ENCODE results near the gene GDPGP1.
A peak's percentile ranks its signal among the peaks of the same experiment; 100 is the strongest.
"Not testable (repeated sequence)": the region's sequence is repeated elsewhere in the genome, so short reads cannot be mapped to it uniquely, and the experiment has no call there.

The GDPGP1 gene

GRCh38 chr15:90227336-90227735 is 6.7 kb upstream of the GDPGP1 start:
- DNase-seq = no peak

- DNase-seq = no peak
Observed at GRCh38 chr15:90227816-90228772, 5.9 kb upstream of the GDPGP1 start.

- no peak for DNase-seq
Observed at GRCh38 chr15:90228960-90229359, 5.0 kb upstream of the GDPGP1 start.

- DNase-seq = no peak
Observed at GRCh38 chr15:90230071-90230494, 3.9 kb upstream of the GDPGP1 start.

GRCh38 chr15:90230610-90231009 is 3.4 kb upstream of the GDPGP1 start:
- DNase-seq = no peak

GRCh38 chr15:90231028-90232017 is 2.7 kb upstream of the GDPGP1 start:
- no peak for DNase-seq

- no peak for DNase-seq
Observed at GRCh38 chr15:90232196-90232595, 1.8 kb upstream of the GDPGP1 start.

GRCh38 chr15:90232941-90233386 is 1.0 kb upstream of the GDPGP1 start:
- DNase-seq = no peak

GRCh38 chr15:90233387-90234095 is 468 bp upstream of the GDPGP1 start, which contains the start of gene CIB1:
Gene CIB1 (minus strand): TSS chr15:90233941. CDS start chr15:90233885, 56 bp downstream.
- peak; percentile 97 for DNase-seq

- DNase-seq = no peak
Observed at GRCh38 chr15:90239371-90239770, 5.4 kb downstream of the GDPGP1 start.

- no peak for DNase-seq
Observed at GRCh38 chr15:90240856-90241255, 6.8 kb downstream of the GDPGP1 start.

- peak; percentile 0 for DNase-seq
Observed at GRCh38 chr15:90241343-90242192, 7.6 kb downstream of the GDPGP1 start.

- DNase-seq = no peak
Observed at GRCh38 chr15:90243943-90244639, 10.1 kb downstream of the GDPGP1 start.

- DNase-seq = no peak
Observed at GRCh38 chr15:90248789-90249202, 14.8 kb downstream of the GDPGP1 start.

- peak; percentile 85 for DNase-seq
Observed at GRCh38 chr15:90249203-90249863, 15.3 kb downstream of the GDPGP1 start, which contains the start of gene TTLL13. Gene TTLL13 (plus strand): TSS chr15:90249556. CDS start chr15:90250631, 1,075 bp downstream.

- no peak for DNase-seq
Observed at GRCh38 chr15:90257776-90258175, 23.8 kb downstream of the GDPGP1 start.

- DNase-seq = no peak
Observed at GRCh38 chr15:90259524-90259923, 25.5 kb downstream of the GDPGP1 start.

- DNase-seq = not testable (repeated sequence)
Observed at GRCh38 chr15:90260731-90261130, 26.7 kb downstream of the GDPGP1 start.

GRCh38 chr15:90261811-90262210 is 27.8 kb downstream of the GDPGP1 start:
- DNase-seq = peak; percentile 92

GRCh38 chr15:90262426-90262825 is 28.4 kb downstream of the GDPGP1 start:
- peak; percentile 69 for DNase-seq

Measured in NCI-H226 (cell line).